Measurements from ENCODE around the gene MTIF3.

DNA sequence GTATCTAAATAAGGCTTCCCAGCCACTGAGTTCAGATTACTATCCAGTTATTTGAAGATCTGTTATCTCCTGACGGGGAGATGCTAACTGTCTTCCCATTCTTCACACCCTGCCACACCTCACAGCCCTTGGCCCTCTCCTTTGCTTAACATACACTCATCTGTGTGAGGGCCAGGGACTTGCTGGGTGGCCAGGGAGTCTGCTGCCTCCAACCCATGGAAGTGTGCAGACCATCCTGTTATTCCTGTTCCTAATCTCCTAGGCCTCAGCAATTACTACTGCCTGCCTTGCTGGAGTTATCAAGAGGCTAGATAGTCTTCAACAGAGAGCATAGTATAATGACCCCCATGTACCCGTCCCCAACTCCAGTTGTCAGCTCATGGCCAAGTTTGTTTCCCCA is 62.1 kb downstream of the MTIF3 start:
- TF ChIP-seq, protein P1, sequence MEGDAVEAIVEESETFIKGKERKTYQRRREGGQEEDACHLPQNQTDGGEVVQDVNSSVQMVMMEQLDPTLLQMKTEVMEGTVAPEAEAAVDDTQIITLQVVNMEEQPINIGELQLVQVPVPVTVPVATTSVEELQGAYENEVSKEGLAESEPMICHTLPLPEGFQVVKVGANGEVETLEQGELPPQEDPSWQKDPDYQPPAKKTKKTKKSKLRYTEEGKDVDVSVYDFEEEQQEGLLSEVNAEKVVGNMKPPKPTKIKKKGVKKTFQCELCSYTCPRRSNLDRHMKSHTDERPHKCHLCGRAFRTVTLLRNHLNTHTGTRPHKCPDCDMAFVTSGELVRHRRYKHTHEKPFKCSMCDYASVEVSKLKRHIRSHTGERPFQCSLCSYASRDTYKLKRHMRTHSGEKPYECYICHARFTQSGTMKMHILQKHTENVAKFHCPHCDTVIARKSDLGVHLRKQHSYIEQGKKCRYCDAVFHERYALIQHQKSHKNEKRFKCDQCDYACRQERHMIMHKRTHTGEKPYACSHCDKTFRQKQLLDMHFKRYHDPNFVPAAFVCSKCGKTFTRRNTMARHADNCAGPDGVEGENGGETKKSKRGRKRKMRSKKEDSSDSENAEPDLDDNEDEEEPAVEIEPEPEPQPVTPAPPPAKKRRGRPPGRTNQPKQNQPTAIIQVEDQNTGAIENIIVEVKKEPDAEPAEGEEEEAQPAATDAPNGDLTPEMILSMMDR (optimal IDR thresholded peaks at IDR 0.05 in 1 of 3, IDR thresholded peaks at IDR 0.05 in 1 of 3, conservative IDR thresholded peaks at IDR 0.05 in 1 of 3; ENCODE audit: extremely low read depth in 1 of 3, insufficient read depth in 2 of 3, low read length in 3 of 3), result no peak
- TF ChIP-seq EZH2 (IDR thresholded peaks at IDR 0.05; ENCODE audit: low read length), result no peak
